ENCODE measurements around the gene IGF2BP1.
"Not testable (repeated sequence)": the region's sequence is repeated elsewhere in the genome, so short reads cannot be mapped to it uniquely, and the experiment has no call there.

The IGF2BP1 gene

DNA sequence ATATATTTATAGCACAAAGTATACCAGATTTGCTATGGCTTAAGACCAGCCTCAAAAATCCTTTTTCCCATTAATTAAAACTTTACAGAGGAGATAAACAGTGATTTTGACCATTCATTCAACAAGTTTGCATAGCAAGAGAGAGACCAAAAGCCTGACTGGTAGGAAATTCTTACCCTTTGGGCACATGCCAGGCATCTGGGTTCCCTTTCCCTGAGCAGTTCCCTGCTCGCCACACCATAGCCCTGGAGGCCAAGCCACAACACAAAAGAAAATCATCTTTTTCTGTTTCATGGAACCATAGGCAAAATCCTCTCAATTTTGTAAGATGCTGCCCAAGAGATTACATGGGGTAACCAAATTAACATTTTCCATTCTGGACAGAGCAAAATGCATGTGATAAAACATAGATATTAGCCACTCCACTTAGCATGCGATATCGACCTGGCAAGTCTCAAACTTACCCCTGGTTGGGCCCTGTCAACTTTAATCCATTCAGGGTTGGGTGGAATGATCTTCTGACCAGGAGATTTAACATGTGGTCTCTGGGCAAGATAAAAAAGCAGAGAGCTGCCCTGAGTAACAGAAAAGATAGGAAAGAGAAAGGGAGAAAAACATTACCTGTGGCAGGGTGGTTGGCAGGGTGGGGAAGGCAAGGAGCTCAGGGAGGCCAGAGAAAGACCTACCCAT, 77.8 kb downstream of the IGF2BP1 start:
- peaks cover 0 to 5% of the 10 kb centered on the region in 2 donors for H3K27me3 ChIP-seq (ENCODE audit: control insufficient read depth in 1 of 2, insufficient read depth in 2 of 2, low read length in 2 of 2)

DNA sequence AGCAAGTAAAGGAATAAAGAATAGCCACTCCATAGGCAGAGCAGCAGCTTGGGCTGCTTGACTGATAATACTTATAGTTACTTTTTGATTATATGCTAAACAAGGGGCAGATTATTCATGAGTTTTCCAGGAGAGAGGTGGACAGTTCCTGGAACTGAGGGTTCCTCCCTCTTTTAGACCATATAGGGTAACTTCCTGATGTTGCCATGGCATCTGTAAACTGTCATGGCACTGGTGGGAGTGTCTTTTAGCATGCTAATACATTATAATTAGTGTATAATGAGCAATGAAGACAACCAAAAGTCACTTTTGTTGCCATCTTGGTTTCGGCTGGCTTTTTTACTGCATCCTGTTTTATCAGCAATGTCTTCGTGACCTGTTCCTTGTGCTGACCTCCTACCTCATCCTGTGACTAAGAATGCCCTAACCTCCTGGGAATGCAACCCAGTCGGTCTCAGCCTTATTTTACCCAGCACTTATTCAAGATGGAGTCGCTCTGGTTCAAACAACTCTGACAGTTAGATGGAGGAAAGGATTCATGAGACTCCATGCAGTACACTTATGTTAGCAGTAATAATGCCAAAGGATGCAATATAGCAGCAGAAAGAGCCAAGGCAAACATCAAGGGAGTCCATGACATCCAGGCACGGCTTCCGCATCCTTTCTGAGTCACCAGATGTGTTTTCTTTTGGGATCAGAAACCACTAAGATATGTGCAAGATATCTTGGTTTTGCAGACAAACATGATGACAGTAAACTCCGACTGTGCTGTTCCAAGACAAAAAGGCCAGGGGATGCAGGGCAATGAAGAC, 79.6 kb downstream of the IGF2BP1 start:
- Histone ChIP-seq H3K9ac (ENCODE audit: low read depth in 1 of 2, low read length in 2 of 2) (no peak overlapping the region), H3K36me3 (ENCODE audit: control insufficient read depth in 1 of 2, insufficient read depth in 2 of 2, low read length in 2 of 2) (no peaks in the 10 kb centered on the region), H3K27me3 (ENCODE audit: control insufficient read depth in 1 of 2, insufficient read depth in 2 of 2, low read length in 2 of 2) (peaks cover 0 to 5% of the 10 kb centered on the region in 2 donors), H3K9me3 (ENCODE audit: control insufficient read depth in 1 of 2, low read length in 2 of 2) (peaks cover 0 to 3% of the 10 kb centered on the region in 2 donors), H3K4me3 (ENCODE audit: low read depth in 1 of 2, low read length in 2 of 2) (no peak overlapping the region), H3K27ac (ENCODE audit: low read depth, low read length) (no peak overlapping the region), H3K4me1 (ENCODE audit: control insufficient read depth in 1 of 2, insufficient read depth in 2 of 2, low read length in 2 of 2) (no peaks in the 10 kb centered on the region)

More for the DNA sequence above, 77.8 kb downstream of the IGF2BP1 start:
- Histone ChIP-seq H3K36me3 (ENCODE audit: control insufficient read depth in 1 of 2, insufficient read depth in 2 of 2, low read length in 2 of 2) (no peaks in the 10 kb centered on the region), H3K9me3 (ENCODE audit: control insufficient read depth in 1 of 2, low read length in 2 of 2) (peaks cover 0 to 3% of the 10 kb centered on the region in 2 donors), H3K4me1 (ENCODE audit: control insufficient read depth in 1 of 2, insufficient read depth in 2 of 2, low read length in 2 of 2) (no peaks in the 10 kb centered on the region), H3K4me3 (ENCODE audit: low read depth in 1 of 2, low read length in 2 of 2) (no peak overlapping the region), H3K9ac (ENCODE audit: low read depth in 1 of 2, low read length in 2 of 2) (no peak overlapping the region), H3K27ac (ENCODE audit: low read depth, low read length) (no peak overlapping the region)

DNA sequence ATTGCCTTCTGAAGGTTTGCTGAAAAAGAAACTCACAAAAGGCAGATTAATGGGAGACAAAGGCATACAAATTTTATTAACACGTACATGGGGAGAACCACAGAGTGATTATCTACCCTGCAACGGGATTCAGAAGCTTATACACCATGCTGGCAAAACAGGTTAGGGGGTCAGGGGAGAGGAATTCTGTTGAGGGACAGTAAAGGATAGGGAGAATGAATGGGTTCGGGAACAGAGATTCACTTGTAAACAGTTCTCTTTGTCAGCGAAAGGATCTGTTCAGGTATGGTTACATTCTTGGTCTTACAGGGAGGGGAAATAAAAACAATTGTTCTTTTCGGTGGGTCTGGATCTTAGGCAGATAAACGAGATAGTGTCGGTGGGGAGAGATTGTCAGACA, 81.1 kb downstream of the IGF2BP1 start:
- Histone ChIP-seq H3K4me1 (ENCODE audit: control insufficient read depth in 1 of 2, insufficient read depth in 2 of 2, low read length in 2 of 2) (no peaks in the 10 kb centered on the region), H3K9me3 (ENCODE audit: control insufficient read depth in 1 of 2, low read length in 2 of 2) (peaks cover 0 to 3% of the 10 kb centered on the region in 2 donors), H3K36me3 (ENCODE audit: control insufficient read depth in 1 of 2, insufficient read depth in 2 of 2, low read length in 2 of 2) (no peaks in the 10 kb centered on the region), H3K4me3 (ENCODE audit: low read depth in 1 of 2, low read length in 2 of 2) (no peak overlapping the region), H3K27ac (ENCODE audit: low read depth, low read length) (no peak overlapping the region), H3K27me3 (ENCODE audit: control insufficient read depth in 1 of 2, insufficient read depth in 2 of 2, low read length in 2 of 2) (peaks cover 0 to 5% of the 10 kb centered on the region in 2 donors), H3K9ac (ENCODE audit: low read depth in 1 of 2, low read length in 2 of 2) (no peak overlapping the region)

DNA sequence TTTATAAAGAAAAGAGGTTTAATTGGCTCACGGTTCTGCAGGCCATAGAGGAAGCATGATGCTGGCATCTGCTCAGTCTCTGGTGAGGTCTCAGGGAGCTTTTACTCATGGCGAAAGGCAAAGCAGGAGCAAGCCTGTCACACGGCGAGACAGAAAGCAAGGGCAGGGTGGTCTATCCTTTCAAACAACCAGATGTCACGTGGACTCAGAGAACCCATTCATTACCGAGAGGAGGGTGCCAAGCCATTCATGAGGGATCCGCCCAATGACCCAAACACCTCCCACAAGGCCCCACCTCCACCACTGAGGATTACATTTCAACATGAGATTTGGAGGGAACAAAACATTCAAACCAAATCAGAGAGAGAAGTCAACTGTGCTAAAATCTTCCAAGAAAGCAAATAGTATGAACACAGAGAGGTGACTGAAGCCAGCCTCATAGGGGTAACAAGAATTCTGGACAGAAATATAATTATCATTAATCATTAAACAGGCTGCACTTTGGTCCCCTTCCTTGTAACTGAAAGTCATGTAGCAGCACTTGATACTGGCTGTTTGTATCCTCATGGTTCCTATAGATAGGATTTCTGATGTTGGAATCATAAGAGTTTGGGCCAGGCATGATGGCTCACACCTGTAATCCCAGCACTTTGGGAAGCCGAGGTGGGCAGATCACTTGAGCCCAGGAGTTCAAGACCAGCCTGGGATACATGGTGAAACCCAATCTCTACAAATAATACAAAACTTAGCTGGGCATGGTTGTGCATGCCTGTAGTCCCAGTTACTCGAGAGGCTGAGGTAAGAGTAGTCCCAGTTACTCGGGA, 82.9 kb downstream of the IGF2BP1 start:
- Histone ChIP-seq H3K4me1 (ENCODE audit: control insufficient read depth in 1 of 2, insufficient read depth in 2 of 2, low read length in 2 of 2) (no peaks in the 10 kb centered on the region), H3K9ac (ENCODE audit: low read depth in 1 of 2, low read length in 2 of 2) (no peak overlapping the region), H3K9me3 (ENCODE audit: control insufficient read depth in 1 of 2, low read length in 2 of 2) (peaks cover 0 to 3% of the 10 kb centered on the region in 2 donors), H3K36me3 (ENCODE audit: control insufficient read depth in 1 of 2, insufficient read depth in 2 of 2, low read length in 2 of 2) (no peaks in the 10 kb centered on the region), H3K4me3 (ENCODE audit: low read depth in 1 of 2, low read length in 2 of 2) (peak overlapping the region; percentile 18 to 19), H3K27ac (ENCODE audit: low read depth, low read length) (no peak overlapping the region), H3K27me3 (ENCODE audit: control insufficient read depth in 1 of 2, insufficient read depth in 2 of 2, low read length in 2 of 2) (peaks cover 0 to 5% of the 10 kb centered on the region in 2 donors)

DNA sequence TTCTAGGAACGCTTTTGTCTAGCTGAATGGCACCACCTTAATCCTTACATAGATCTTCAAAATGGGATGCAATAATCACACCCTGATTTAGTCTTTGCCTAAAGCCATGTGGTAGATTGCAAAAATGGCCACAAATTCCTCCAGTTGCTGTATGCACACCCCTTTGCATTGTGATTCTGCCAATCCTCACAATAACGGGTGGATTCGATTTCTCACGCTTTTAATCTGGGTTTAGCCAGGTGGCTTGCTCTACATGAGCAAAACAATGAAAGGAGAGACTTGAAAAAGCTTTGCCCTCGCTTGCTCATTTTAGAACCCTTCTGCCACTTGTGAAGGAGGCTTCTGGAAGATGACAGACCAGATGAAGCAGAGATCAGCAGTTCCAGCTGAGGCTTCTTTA, 85.0 kb downstream of the IGF2BP1 start:
- H3K27ac ChIP-seq (ENCODE audit: low read depth, low read length): no peak overlapping the region
- peaks cover 0 to 16% of the 10 kb centered on the region in 2 donors for H3K4me1 ChIP-seq (ENCODE audit: control insufficient read depth in 1 of 2, insufficient read depth in 2 of 2, low read length in 2 of 2)
- no peak overlapping the region for H3K9ac ChIP-seq (ENCODE audit: low read depth in 1 of 2, low read length in 2 of 2)
- H3K27me3 ChIP-seq (ENCODE audit: control insufficient read depth in 1 of 2, insufficient read depth in 2 of 2, low read length in 2 of 2): no peaks in the 10 kb centered on the region
- no peak overlapping the region for H3K4me3 ChIP-seq (ENCODE audit: low read depth in 1 of 2, low read length in 2 of 2)
- H3K9me3 ChIP-seq (ENCODE audit: control insufficient read depth in 1 of 2, low read length in 2 of 2): peaks cover 0 to 3% of the 10 kb centered on the region in 2 donors
- no peaks in the 10 kb centered on the region for H3K36me3 ChIP-seq (ENCODE audit: control insufficient read depth in 1 of 2, insufficient read depth in 2 of 2, low read length in 2 of 2)

DNA sequence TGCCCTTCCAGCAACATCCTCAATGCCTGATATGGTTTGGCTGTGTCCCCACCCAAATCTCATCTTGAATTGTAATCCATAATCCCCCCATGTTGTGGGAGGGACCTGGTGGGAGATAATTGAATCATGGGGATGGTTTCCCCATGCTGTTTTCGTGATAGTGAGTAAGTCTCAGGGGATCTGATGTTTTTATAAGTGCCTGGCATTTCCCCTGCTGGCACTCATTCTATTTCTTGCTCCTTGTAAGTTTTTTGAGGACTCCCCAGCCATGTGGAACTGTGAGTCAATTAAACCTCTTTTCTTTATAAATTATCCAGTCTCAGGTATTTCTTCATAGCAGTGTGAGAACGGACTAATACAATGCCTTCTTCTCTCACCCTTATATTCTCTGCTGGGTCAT, 87.9 kb downstream of the IGF2BP1 start:
- H3K9ac ChIP-seq (ENCODE audit: low read depth in 1 of 2, low read length in 2 of 2); H3K4me3 ChIP-seq (ENCODE audit: low read depth in 1 of 2, low read length in 2 of 2); H3K36me3 ChIP-seq (ENCODE audit: control insufficient read depth in 1 of 2, insufficient read depth in 2 of 2, low read length in 2 of 2); H3K9me3 ChIP-seq (ENCODE audit: control insufficient read depth in 1 of 2, low read length in 2 of 2); H3K27ac ChIP-seq (ENCODE audit: low read depth, low read length); H3K27me3 ChIP-seq (ENCODE audit: control insufficient read depth in 1 of 2, insufficient read depth in 2 of 2, low read length in 2 of 2): not testable (repeated sequence)
- H3K4me1 ChIP-seq (ENCODE audit: control insufficient read depth in 1 of 2, insufficient read depth in 2 of 2, low read length in 2 of 2): peaks cover 0 to 16% of the 10 kb centered on the region in 2 donors

DNA sequence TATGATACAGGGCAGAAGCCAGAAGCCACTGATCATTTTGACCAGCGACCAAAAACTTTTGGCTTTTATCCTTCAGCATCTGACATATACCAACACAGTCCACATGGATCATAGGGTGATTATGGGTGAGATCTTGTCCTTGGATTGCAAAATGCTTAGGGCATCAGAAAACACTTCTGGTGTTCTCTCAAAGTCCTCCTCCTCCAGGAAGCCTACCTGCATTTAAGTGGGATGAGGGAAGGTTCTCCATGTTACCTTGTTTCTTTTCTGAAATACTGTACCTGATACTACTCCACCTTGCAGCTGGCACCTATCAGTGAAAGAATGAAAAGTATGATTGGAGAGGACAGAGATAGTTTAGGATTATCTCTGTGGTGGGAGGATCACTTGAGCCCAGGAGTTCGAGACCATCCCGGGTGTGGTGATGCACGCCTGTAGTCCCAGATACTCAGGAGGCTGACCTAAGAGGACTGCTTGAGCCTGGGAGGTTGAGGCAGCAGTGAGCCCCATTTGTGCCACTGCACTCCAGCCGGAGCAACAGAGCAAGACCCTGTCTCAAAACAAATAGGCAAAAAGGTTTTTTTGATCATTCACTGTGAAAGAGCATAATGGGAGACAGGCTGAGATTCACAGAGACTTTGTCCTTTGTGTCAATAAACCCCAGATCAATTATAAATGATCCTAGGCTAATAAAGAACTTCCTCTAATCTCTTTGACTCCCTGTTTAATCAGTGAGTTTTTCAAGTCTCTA, 88.6 kb downstream of the IGF2BP1 start:
- H3K27me3 ChIP-seq (ENCODE audit: control insufficient read depth in 1 of 2, insufficient read depth in 2 of 2, low read length in 2 of 2): no peaks in the 10 kb centered on the region
- H3K9me3 ChIP-seq (ENCODE audit: control insufficient read depth in 1 of 2, low read length in 2 of 2): no peaks in the 10 kb centered on the region
- peaks cover 0 to 16% of the 10 kb centered on the region in 2 donors for H3K4me1 ChIP-seq (ENCODE audit: control insufficient read depth in 1 of 2, insufficient read depth in 2 of 2, low read length in 2 of 2)
- H3K9ac ChIP-seq (ENCODE audit: low read depth in 1 of 2, low read length in 2 of 2): no peak overlapping the region
- H3K36me3 ChIP-seq (ENCODE audit: control insufficient read depth in 1 of 2, insufficient read depth in 2 of 2, low read length in 2 of 2): no peaks in the 10 kb centered on the region
- no peak overlapping the region for H3K27ac ChIP-seq (ENCODE audit: low read depth, low read length)
- no peak overlapping the region for H3K4me3 ChIP-seq (ENCODE audit: low read depth in 1 of 2, low read length in 2 of 2)

DNA sequence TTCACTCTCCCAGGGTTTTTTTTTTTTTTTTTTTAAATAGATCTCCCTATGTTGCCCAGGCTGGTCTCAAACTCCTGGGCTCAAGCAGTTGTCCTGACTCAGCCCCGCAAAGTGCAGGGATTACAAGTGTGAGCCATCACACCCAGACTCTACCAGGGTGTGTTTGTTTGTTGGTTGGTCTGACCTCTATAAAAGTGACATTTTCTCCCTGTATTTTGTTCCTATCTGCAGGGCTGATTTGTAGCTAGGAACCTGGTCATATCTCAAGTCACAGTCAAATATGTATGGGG, 89.1 kb downstream of the IGF2BP1 start:
- no peaks in the 10 kb centered on the region for H3K36me3 ChIP-seq (ENCODE audit: control insufficient read depth in 1 of 2, insufficient read depth in 2 of 2, low read length in 2 of 2)
- no peaks in the 10 kb centered on the region for H3K9me3 ChIP-seq (ENCODE audit: control insufficient read depth in 1 of 2, low read length in 2 of 2)
- H3K27ac ChIP-seq (ENCODE audit: low read depth, low read length): no peak overlapping the region
- no peak overlapping the region for H3K4me3 ChIP-seq (ENCODE audit: low read depth in 1 of 2, low read length in 2 of 2)
- H3K4me1 ChIP-seq (ENCODE audit: control insufficient read depth in 1 of 2, insufficient read depth in 2 of 2, low read length in 2 of 2): peaks cover 0 to 16% of the 10 kb centered on the region in 2 donors
- H3K9ac ChIP-seq (ENCODE audit: low read depth in 1 of 2, low read length in 2 of 2): no peak overlapping the region
- no peaks in the 10 kb centered on the region for H3K27me3 ChIP-seq (ENCODE audit: control insufficient read depth in 1 of 2, insufficient read depth in 2 of 2, low read length in 2 of 2)

DNA sequence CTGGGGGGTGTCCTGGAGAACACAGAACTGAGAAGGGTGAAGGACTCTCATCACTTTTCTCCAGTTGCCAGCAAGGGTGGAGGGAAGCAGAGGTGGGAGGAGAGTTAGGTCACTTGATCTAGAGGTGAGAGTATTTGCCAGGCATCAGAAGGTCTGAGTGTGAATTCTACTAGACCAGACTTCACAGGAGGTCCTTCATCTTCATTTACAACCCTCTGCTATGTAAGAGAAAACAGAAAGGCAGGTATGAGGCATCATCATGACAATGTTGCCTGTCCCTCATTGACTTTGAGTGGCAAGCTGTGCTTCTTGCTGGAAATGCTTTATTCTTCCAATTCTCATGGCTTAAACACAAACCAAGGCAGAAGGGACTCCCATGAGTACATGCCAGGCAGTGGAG, 89.5 kb downstream of the IGF2BP1 start:
- H3K9me3 ChIP-seq (ENCODE audit: control insufficient read depth in 1 of 2, low read length in 2 of 2): no peaks in the 10 kb centered on the region
- H3K27ac ChIP-seq (ENCODE audit: low read depth, low read length): no peak overlapping the region
- peaks cover 0 to 16% of the 10 kb centered on the region in 2 donors for H3K4me1 ChIP-seq (ENCODE audit: control insufficient read depth in 1 of 2, insufficient read depth in 2 of 2, low read length in 2 of 2)
- H3K36me3 ChIP-seq (ENCODE audit: control insufficient read depth in 1 of 2, insufficient read depth in 2 of 2, low read length in 2 of 2): no peaks in the 10 kb centered on the region
- H3K4me3 ChIP-seq (ENCODE audit: low read depth in 1 of 2, low read length in 2 of 2): no peak overlapping the region
- H3K27me3 ChIP-seq (ENCODE audit: control insufficient read depth in 1 of 2, insufficient read depth in 2 of 2, low read length in 2 of 2): no peaks in the 10 kb centered on the region
- H3K9ac ChIP-seq (ENCODE audit: low read depth in 1 of 2, low read length in 2 of 2): no peak overlapping the region
